Urinary bladder (tissue), 4 donors: Measurements from ENCODE around the gene ABL2. TPM values are rescaled to one million over a fixed set of nuclear protein-coding genes. Genes with fewer than 3 reads are reported as not detected.
"Not testable (repeated sequence)": the region's sequence is repeated elsewhere in the genome, so short reads cannot be mapped to it uniquely, and the experiment has no call there.

ENCODE experiments used
- DNase-seq: peaks from one replicate; pipeline ENCODE4 v3.0.0-alpha.2; 2015; ENCODE audit errors: extremely low spot score
- H3K27ac ChIP-seq: one replicate; pipeline ENCODE4 v1.5.1; 2013; ENCODE audit warnings: low read depth, mild to moderate bottlenecking, moderate library complexity
- H3K36me3 ChIP-seq: one replicate; pipeline ENCODE4 v1.6.1; 2013; ENCODE audit warnings: mild to moderate bottlenecking, moderate library complexity; ENCODE audit not compliant: insufficient read depth
- H3K4me1 ChIP-seq: one replicate; pipeline ENCODE4 v1.6.1; 2013; ENCODE audit warnings: mild to moderate bottlenecking, moderate library complexity; ENCODE audit not compliant: insufficient read depth
- H3K4me3 ChIP-seq: one replicate; pipeline ENCODE4 v1.5.1; 2013; ENCODE audit warnings: low read depth, low read length
- WGBS: extraction: QIAGEN DNeasy Blood & Tissue Kit; methylation state at CpG from one replicate; pipeline ENCODE4 v1.1.7; 2013; 5-methylcytosine and 5-hydroxymethylcytosine counted together
- polyA plus RNA-seq: library from polyadenylated mRNA; stranded (reverse); fragments of 200-250 nt; gene quantifications from one replicate; pipeline ENCODE4 v1.2.3, GENCODE V29; 2013
- total RNA-seq: library from RNA; depleted of rRNA; stranded (reverse); fragments of >200 nt; gene quantifications from one replicate; pipeline ENCODE4 v1.2.3, GENCODE V29; 2014
- donor health status: healthy with polysubstance abuse.
- donor health status: healthy.

The ABL2 gene
- total and polyA plus RNA-seq, 2 donors: 5.9 to 17.4 TPM

DNA sequence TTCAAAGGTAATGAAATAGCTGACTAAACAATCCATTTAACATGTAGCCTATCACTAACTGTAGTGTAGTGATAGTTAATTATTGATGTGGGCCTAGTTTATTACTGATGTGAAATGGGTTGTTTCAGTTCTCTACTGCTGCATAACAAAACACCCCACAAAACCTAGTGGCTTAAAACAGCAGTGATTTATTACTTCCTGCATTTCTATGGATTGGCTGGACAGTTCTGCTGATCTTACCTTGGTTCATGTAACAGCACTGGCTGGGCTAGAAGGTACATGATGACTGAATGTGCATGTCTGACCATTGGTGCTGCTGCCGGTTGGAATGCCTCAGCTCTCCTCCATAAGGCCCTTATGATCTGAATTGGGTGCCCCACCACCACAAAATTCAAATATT lies 5.4 kb upstream of the ABL2 start:
- Histone ChIP-seq H3K36me3 (no peaks in the 10 kb centered on the region), H3K4me1 (no peaks in the 10 kb centered on the region), H3K4me3 (no peak overlapping the region), H3K27ac (no peak overlapping the region)
- no peak for DNase-seq
- WGBS: 89% methylated on average over 1 of the region's 1 CpG

DNA sequence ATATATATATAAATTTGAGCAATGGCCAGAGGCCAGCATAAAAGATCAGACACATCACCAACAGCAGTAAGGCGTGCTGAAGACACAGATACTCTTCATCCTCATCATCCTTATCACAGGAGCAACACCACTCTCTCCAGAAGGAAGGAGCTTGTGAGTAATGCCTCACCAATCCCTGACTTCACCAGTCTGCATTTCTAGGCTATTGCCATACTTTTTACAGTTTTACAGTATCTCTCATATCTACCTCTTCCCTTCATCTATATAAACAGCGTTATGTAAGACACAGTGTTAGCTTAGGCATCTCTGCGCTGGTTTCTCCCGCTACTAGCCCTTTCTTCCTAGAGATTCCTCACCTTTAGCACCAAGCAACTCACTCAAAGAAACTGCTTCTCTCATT lies 2.4 kb upstream of the ABL2 start:
- H3K36me3 ChIP-seq: no peaks in the 10 kb centered on the region
- 85% methylated on average over 4 of the region's 4 CpGs for WGBS
- H3K4me3 ChIP-seq: no peak overlapping the region
- H3K4me1 ChIP-seq: no peaks in the 10 kb centered on the region
- no peak for DNase-seq
- H3K27ac ChIP-seq: no peak overlapping the region

- Histone ChIP-seq H3K36me3 (no peaks in the 10 kb centered on the region), H3K27ac (no peak overlapping the region), H3K4me1 (no peaks in the 10 kb centered on the region), H3K4me3 (no peak overlapping the region)
- 37% methylated on average over 3 of the region's 3 CpGs for WGBS
- DNase-seq: no peak
These were observed 1.2 kb upstream of the ABL2 start for GRCh38 chr1:179230721-179231120.

- no peaks in the 10 kb centered on the region for H3K36me3 ChIP-seq
- no peaks in the 10 kb centered on the region for H3K4me1 ChIP-seq
- no peak for DNase-seq
- H3K27ac ChIP-seq: no peak overlapping the region
- WGBS: 43% methylated on average over 5 of the region's 5 CpGs
- H3K4me3 ChIP-seq: peak overlapping the region; percentile 99
These were observed 774 bp upstream of the ABL2 start for GRCh38 chr1:179230251-179230650.

DNA sequence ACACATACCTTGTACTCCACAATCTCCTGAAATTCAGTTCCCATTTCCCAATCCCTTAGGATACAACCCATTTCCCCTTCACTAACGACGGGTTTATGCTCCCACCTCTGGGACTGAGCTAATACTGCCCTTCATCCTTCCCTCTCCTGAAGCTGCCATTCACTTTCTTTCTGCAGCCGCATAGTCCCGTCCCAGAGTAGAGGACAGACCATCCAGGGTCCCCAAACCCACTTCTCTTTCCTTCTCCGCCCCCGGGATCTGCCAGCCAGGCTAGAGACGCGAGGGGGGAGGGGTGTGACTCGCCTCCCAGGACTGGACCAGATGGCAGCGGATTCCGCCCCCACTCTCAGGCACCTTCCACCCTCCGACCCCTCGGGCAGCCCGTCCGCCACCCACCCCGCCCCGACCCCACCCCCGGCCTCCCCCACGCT lies 679 bp downstream of the ABL2 start:
- Histone ChIP-seq H3K27ac (no peak overlapping the region), H3K4me1 (no peaks in the 10 kb centered on the region), H3K4me3 (peak overlapping the region; percentile 99), H3K36me3 (no peaks in the 10 kb centered on the region)
- DNase-seq: no peak
- WGBS: 1% methylated on average over 19 of the region's 19 CpGs

DNA sequence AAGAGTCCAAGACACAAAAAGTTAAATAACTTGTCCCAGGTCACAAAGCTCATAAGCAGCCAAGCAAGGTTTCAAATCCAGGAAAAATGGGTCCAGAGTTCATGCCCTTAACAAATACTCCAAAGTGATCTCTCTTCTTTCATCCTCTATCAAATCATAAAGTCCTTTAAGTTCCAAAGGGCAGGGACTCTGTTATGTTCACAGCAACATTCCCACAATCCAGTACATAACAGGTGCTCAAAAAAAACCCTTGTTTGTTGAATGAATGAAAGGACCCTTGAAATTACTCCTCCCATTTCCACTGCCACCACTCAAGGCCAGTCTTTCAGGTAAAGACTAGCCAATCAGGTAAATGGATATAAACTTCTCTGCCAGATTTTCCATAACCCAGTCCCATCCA lies 2.7 kb downstream of the ABL2 start:
- Histone ChIP-seq H3K4me3 (no peak overlapping the region), H3K27ac (no peak overlapping the region), H3K36me3 (no peaks in the 10 kb centered on the region)

DNA sequence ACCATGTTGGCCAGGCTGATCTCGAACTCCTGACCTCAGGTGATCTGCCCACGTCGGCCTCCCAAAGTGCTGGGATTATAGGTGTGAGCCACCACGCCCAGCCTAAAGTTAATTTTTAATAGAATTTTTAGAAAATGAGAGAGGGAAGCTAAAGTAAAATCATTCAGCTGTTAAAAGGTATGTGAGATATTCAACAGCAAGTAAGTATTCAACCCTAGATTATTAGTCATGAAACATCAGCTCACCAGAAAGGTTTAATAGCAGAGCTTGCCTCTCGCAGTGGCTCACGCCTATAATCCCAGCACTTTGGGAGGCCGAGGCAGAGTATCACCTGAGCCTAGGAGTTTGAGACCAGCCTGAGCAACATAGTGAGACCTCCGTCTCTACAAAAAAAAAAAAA lies 5.0 kb downstream of the ABL2 start:
- H3K36me3 ChIP-seq, DNase-seq, H3K27ac ChIP-seq, H3K4me3 ChIP-seq, H3K4me1 ChIP-seq: not testable (repeated sequence)
- WGBS: 95% methylated on average over 8 of the region's 8 CpGs

More for the DNA sequence above, 2.7 kb downstream of the ABL2 start:
- DNase-seq: no peak
- no peaks in the 10 kb centered on the region for H3K4me1 ChIP-seq

DNA sequence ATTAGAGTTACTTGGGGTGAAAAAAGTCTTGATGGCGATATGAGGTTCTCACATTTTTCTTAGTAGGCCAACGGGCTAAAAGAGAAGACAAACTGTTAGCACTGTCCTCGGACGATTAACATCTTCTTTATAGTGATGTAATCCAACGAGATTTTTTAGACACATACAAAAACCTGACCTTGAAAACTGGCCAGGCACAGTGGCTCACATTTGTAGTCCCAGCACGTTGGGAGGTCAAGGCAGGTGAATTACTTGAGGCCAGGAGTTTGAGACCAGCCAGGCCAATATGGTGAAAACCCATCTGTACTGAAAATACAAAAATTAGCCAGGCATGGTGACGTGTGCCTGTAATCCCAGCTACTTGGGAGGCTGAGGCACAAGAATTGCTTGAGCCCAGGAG lies 8.4 kb downstream of the ABL2 start:
- H3K4me1 ChIP-seq, DNase-seq, H3K4me3 ChIP-seq, H3K36me3 ChIP-seq, H3K27ac ChIP-seq: not testable (repeated sequence)
- WGBS: 89% methylated on average over 7 of the region's 7 CpGs

DNA sequence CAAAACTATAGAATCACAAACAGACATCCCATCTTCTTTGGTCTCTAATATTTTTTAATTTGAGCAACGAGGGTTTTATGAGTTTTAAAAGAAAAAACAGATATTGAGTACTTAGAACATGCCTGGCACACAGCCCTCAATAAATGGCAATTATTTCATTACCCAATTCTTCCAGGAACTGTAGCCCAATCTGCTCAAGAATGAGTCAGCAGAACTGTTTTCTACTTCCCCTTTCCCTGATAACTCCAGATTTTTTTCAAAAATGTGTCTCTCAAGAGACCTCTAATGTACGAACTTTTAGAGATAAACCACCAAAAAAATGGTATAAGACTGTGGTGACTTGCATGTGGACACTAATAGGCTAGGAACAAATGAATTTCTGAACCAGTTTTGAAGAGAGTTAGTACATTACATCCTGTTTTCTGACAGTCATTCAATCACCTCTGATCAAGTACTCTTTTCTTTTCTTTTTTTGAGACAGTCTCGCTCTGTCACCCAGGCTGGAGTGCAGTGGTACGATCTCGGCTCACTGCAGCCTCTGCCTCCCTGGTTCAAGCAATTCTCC lies 11.5 kb downstream of the ABL2 start:
- no peak for DNase-seq
- 73% methylated on average over 5 of the region's 5 CpGs for WGBS
- H3K36me3 ChIP-seq: no peaks in the 10 kb centered on the region
- H3K4me3 ChIP-seq: no peak overlapping the region
- no peaks in the 10 kb centered on the region for H3K4me1 ChIP-seq
- no peak overlapping the region for H3K27ac ChIP-seq

- 99% methylated on average over 3 of the region's 3 CpGs for WGBS
These were observed 16.2 kb downstream of the ABL2 start for GRCh38 chr1:179213317-179213716.

DNA sequence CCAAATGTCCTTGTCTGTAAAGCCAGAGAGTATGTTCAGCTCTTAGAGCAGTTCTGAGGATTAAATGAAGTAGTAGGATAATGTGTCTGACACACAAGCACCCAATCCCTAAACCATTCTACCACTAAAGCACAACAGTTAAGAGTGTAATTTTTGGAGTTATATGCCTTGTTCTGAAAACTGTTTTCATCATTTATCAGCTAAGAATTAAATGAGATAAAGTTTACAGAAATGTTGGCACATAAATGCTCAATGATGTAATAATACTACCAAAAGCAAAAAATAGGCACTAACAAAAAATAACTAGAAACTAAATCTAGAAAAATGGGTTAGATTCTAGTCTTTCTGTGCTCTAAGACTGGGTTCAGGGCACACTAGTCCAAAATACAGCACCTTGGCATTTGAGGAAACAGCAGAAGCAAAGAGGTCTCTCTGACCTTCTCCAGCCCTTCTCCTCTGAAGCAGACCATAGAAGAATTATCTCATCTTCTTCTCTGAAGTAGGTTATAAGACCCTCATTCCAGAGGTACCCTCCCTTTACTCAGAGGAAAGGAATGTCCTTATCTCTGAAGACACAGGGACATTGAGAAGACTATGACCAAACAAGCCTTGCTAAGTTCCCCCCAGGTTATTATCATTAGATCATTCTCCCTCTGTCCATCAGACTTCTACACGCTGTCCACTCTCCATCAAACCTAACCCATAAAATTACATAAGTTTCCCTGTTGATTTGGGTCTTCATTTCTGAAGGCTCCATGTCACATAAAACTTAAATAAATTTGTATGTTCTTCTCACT lies 20.6 kb downstream of the ABL2 start:
- H3K4me1 ChIP-seq: peaks cover 1% of the 10 kb centered on the region
- no peak overlapping the region for H3K27ac ChIP-seq
- WGBS: 91% methylated on average over 1 of the region's 1 CpG
- H3K4me3 ChIP-seq: no peak overlapping the region
- no peak for DNase-seq
- no peaks in the 10 kb centered on the region for H3K36me3 ChIP-seq

More at GRCh38 chr1:179213317-179213716, 16.2 kb downstream of the ABL2 start:
- not testable (repeated sequence) for H3K4me3 ChIP-seq, H3K27ac ChIP-seq, H3K36me3 ChIP-seq, DNase-seq, H3K4me1 ChIP-seq

DNA sequence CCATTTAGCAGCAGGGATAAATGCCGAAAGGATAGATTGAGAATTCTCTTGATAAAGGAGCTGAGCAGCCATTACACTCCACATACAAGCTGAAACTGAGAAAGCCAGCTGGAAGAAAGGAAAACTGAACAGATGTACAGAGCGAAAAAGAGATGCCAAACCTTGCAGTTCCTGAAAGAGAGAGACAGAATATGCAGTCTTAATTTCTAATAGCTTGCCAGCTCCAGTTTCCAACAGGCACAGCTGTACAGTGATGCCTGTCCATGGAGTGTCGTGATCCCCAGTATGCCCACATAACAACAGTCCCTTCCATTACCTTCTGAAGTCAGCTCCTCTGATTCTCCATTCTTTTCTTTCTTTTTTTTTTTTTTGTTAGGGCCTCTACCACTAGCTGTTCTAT lies 22.7 kb downstream of the ABL2 start:
- no peak for DNase-seq
- Histone ChIP-seq H3K4me1 (peaks cover 1% of the 10 kb centered on the region), H3K4me3 (no peak overlapping the region), H3K36me3 (no peaks in the 10 kb centered on the region), H3K27ac (no peak overlapping the region)
- 61% methylated on average over 3 of the region's 3 CpGs for WGBS

GRCh38 chr1:179205284-179205683 lies 24.2 kb downstream of the ABL2 start:
- WGBS: 91% methylated on average over 4 of the region's 4 CpGs
- H3K4me3 ChIP-seq: no peak overlapping the region
- H3K36me3 ChIP-seq: no peaks in the 10 kb centered on the region
- no peak for DNase-seq
- H3K4me1 ChIP-seq: peaks cover 1% of the 10 kb centered on the region
- H3K27ac ChIP-seq: no peak overlapping the region

GRCh38 chr1:179202161-179202560 lies 27.3 kb downstream of the ABL2 start:
- WGBS: 85% methylated on average over 1 of the region's 1 CpG
- Histone ChIP-seq H3K27ac (no peak overlapping the region), H3K36me3 (no peaks in the 10 kb centered on the region), H3K4me1 (peaks cover 1% of the 10 kb centered on the region), H3K4me3 (no peak overlapping the region)
- no peak for DNase-seq
